IMR-90 (cell line): ENCODE measurements around the gene GPC5.

Experiments used
- CHD1 ChIP-seq: IDR thresholded peaks from 2 replicates; pipeline ENCODE4 v1.6.1; 2012; ENCODE audit warnings: low read depth, low read length, improper control_type of control experiment
- CTCF ChIP-seq: conservative IDR thresholded peaks from 2 replicates; pipeline ENCODE4 v1.5.1; 2012; ENCODE audit warnings: mild to moderate bottlenecking, low read depth, low read length, improper control_type of control experiment
- MXI1 ChIP-seq: IDR thresholded peaks from 2 replicates; pipeline ENCODE4 v1.6.1; 2012; ENCODE audit warnings: low read depth, mild to moderate bottlenecking, low read length, moderate library complexity, borderline replicate concordance
- RAD21 ChIP-seq: IDR thresholded peaks from 2 replicates; pipeline ENCODE4 v1.6.1; 2012; ENCODE audit warnings: low read length, improper control_type of control experiment
- USF2 ChIP-seq: fragments of 150-350 bp; IDR thresholded peaks from 2 replicates; pipeline ENCODE4 v1.6.1; 2017; ENCODE audit warnings: mild to moderate bottlenecking, antibody characterized with exemption, low read length, low read depth

GRCh38 chr13:91389186-91389585, 9.2 kb upstream of the GPC5 start:
- no peak for TF ChIP-seq USF2
- TF ChIP-seq RAD21, result no peak
- no peak for TF ChIP-seq MXI1
- no peak for TF ChIP-seq CHD1
- TF ChIP-seq CTCF, result no peak
